Subcutaneous adipose tissue (tissue), 4 donors: Measurements from ENCODE around the gene RIPK1. TPM values are rescaled to one million over a fixed set of nuclear protein-coding genes. Genes with fewer than 3 reads are reported as not detected.

Experiments
- CTCF ChIP-seq: fragments of 450-650 bp; IDR thresholded peaks from one replicate; pipeline ENCODE4 v1.5.1; 2016; ENCODE audit warnings: low read depth, mild to moderate bottlenecking, control low read depth, antibody characterized with exemption, moderate library complexity
- total RNA-seq, 4 donors: library from RNA; depleted of rRNA; stranded (reverse); fragments of >200 nt; gene quantifications; one replicate each; pipeline ENCODE4 v1.1.0, GENCODE V29; 2016

Gene RIPK1
- total RNA-seq, 4 donors from 2014 or later: 25.2 to 33.9 (median 29.1) TPM

GRCh38 chr6:3057063-3057770, 11.1 kb upstream of the RIPK1 start:
- no peak for TF ChIP-seq CTCF

- no peak for TF ChIP-seq CTCF
These were observed 9.3 kb upstream of the RIPK1 start for GRCh38 chr6:3058957-3059356.

GRCh38 chr6:3061501-3061941, 6.8 kb upstream of the RIPK1 start:
- no peak for TF ChIP-seq CTCF

- no peak for TF ChIP-seq CTCF
These were observed 4.3 kb upstream of the RIPK1 start for GRCh38 chr6:3063733-3064700.

- TF ChIP-seq CTCF: no peak
These were observed 3.3 kb downstream of the RIPK1 start for GRCh38 chr6:3071568-3071967.

- no peak for TF ChIP-seq CTCF
These were observed 4.5 kb downstream of the RIPK1 start for GRCh38 chr6:3072798-3073197.

GRCh38 chr6:3073382-3073781, 5.1 kb downstream of the RIPK1 start:
- TF ChIP-seq CTCF: no peak
